ENCODE measurements around the gene OBSCN.

OBSCN gene

DNA sequence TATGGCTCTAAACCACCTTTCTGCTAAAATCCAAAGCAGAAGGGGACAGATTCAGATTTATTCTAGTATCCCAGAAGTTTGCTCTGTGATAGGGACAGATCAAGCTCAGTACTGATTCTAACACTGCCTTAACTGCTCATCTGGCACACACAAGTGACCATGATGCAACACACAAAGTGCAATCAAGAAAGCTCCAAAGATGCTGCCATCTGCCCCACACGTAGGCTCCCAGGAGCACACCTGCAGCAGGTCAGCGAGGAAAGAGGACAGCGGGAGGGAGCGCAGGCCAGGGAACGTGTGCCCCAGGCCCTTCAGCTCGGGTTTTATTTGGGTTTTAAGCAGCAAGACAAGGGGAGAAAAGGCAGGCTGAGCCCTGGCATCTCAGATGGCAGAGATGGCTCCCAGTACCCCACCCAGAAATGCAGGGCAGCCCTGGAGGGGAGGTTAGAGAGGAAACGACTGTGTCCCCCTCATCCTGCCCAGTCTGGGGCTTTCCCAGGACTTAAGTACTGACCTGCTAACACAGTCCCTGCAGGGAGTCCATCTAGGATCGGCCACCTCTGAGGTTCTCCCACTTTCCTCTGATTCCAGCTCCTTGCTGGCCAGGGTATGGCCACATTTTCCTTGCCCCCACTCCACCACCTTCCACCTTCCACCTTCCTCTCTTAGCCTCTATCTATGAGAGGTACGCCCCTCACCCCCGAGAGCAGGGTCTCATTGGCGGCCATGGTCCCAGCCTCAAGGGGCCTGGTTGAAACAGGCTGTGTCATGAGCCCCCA, 197.5 kb downstream of the OBSCN start:
- DNase-seq (ENCODE audit: insufficient read length, low spot score) = no peak
- FAIRE-seq = no peak
- no peak for TF ChIP-seq TAF1 (IDR thresholded peaks at IDR 0.05; ENCODE audit: low read depth, low read length)
- TF ChIP-seq POLR2AphosphoS5 (IDR thresholded peaks at IDR 0.05; ENCODE audit: low read depth, low read length) = no peak
- no peak for TF ChIP-seq PAX5 (IDR thresholded peaks at IDR 0.05; ENCODE audit: insufficient read depth, low read length, severe bottlenecking)
- TF ChIP-seq POLR2A (IDR thresholded peaks at IDR 0.05; ENCODE audit: low read depth, low read length) = no peak
- TF ChIP-seq POU2F2 (IDR thresholded peaks at IDR 0.05; ENCODE audit: low read depth, low read length) = no peak
- no peak for TF ChIP-seq SPI1 (IDR thresholded peaks at IDR 0.05; ENCODE audit: low read depth, low read length)

DNA sequence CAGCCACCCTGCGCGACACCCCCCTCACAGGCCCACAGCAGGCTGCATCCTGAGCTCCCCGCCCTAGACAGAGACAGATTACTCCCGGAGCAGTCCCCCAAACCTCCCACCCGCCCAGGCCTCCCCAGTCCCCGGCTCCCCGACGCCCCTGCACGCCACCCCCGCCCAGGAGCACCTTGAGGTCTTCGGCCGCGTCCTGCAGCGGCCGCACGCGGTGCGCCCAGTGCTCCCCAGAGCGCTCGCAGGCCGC, 198.1 kb downstream of the OBSCN start:
- TF ChIP-seq POU2F2 (IDR thresholded peaks at IDR 0.05; ENCODE audit: low read depth, low read length) (no peak), SPI1 (IDR thresholded peaks at IDR 0.05; ENCODE audit: low read depth, low read length) (no peak), POLR2A (IDR thresholded peaks at IDR 0.05; ENCODE audit: low read depth, low read length) (no peak), TAF1 (IDR thresholded peaks at IDR 0.05; ENCODE audit: low read depth, low read length) (no peak), PAX5 (IDR thresholded peaks at IDR 0.05; ENCODE audit: insufficient read depth, low read length, severe bottlenecking) (no peak), POLR2AphosphoS5 (IDR thresholded peaks at IDR 0.05; ENCODE audit: low read depth, low read length) (no peak)
- no peak for DNase-seq (ENCODE audit: insufficient read length, low spot score)
- no peak for FAIRE-seq

DNA sequence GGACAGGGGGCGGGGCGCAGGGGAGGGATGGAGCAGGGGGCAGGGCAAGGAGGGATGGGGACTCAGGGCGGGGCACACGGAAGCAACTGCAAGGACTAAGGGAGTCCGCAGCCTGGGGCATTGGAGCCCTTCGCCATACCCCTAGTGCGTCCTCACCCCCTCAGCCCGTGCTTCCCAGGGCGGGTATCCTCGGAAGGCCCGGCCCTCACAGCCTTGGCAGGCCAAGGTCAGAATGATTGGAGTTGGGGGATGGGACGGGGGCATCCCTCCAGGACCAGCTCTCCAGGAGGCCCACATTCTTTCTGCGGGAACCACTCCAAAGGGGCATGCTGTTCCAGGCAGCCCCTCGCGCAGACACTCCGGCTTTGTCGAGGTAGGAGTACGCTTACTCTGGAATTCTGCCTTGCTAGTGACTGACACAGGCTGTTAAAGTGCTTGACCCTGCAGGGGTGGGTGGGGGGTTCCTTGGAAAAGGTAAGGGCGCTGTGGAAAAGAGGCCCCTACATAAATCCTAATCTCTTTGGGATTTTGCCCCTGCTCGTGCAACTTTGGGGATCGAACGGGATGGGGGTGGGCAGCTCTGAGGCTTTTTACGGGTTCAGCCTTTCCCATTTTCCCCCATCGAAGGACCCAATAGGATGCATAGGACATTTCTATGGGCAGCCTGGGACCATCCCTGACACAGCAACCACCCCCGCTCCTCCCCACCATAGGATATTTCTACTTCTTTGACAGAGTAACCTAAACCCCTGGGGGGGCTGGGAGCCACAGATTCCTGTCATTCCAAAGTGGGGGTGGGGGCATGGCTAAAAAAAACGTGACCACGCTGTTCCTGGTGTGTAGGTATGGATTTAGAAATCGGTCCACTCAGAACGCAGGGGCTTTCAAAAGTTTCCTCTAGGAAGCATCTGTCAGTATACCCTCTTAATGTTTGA, 199.5 kb downstream of the OBSCN start:
- DNase-seq (ENCODE audit: insufficient read length, low spot score) (no peak), FAIRE-seq (no peak)
- no peak for TF ChIP-seq POLR2AphosphoS5 (IDR thresholded peaks at IDR 0.05; ENCODE audit: low read depth, low read length)
- TF ChIP-seq PAX5 (IDR thresholded peaks at IDR 0.05; ENCODE audit: insufficient read depth, low read length, severe bottlenecking) = no peak
- TF ChIP-seq SPI1 (IDR thresholded peaks at IDR 0.05; ENCODE audit: low read depth, low read length) = no peak
- TF ChIP-seq POLR2A (IDR thresholded peaks at IDR 0.05; ENCODE audit: low read depth, low read length) = no peak
- no peak for TF ChIP-seq POU2F2 (IDR thresholded peaks at IDR 0.05; ENCODE audit: low read depth, low read length)
- no peak for TF ChIP-seq TAF1 (IDR thresholded peaks at IDR 0.05; ENCODE audit: low read depth, low read length)

DNA sequence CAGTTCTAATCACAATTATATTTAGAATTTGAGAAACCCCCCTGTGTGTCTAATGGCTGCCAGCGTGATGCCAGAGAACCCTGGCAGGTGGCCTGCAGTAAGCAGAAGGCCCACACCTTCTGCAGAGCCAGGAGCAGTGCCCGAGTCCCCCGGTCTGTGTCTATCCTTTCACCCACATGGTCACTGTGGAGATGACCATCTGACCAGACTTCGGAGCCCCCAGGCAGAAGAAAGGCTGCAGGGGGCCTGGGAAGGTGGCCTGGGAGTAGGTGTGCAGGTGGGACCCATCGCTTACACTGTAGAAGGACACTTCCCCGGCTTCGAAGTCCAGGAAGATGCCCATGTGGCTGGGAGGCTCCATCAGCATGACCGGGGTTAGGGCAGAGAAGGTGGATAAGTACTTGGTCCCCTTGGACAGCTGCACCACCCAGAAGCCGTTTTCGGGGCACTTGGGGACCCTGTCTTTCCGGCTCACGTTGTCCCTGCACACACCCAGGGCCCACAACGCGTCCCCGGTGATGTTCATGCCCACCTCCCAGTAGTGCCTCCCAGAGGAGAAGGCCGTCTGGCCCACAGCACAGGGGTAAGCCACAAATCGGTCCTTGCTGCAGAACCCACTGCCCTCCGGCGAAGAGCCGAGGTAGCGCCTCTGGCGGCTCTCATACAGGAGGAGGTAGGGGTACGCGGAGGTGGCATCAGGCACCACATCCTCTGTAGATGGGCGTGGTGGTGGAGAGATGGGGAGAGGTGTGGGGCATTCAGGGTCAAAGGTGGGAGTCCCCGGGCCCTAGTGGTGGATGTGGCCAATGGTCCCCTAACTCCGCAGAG, 200.4 kb downstream of the OBSCN start:
- DNase-seq (ENCODE audit: insufficient read length, low spot score) (no peak), FAIRE-seq (no peak)
- TF ChIP-seq POLR2AphosphoS5 (IDR thresholded peaks at IDR 0.05; ENCODE audit: low read depth, low read length) (no peak), TAF1 (IDR thresholded peaks at IDR 0.05; ENCODE audit: low read depth, low read length) (no peak), PAX5 (IDR thresholded peaks at IDR 0.05; ENCODE audit: insufficient read depth, low read length, severe bottlenecking) (no peak), POU2F2 (IDR thresholded peaks at IDR 0.05; ENCODE audit: low read depth, low read length) (no peak), SPI1 (IDR thresholded peaks at IDR 0.05; ENCODE audit: low read depth, low read length) (no peak), POLR2A (IDR thresholded peaks at IDR 0.05; ENCODE audit: low read depth, low read length) (no peak)

DNA sequence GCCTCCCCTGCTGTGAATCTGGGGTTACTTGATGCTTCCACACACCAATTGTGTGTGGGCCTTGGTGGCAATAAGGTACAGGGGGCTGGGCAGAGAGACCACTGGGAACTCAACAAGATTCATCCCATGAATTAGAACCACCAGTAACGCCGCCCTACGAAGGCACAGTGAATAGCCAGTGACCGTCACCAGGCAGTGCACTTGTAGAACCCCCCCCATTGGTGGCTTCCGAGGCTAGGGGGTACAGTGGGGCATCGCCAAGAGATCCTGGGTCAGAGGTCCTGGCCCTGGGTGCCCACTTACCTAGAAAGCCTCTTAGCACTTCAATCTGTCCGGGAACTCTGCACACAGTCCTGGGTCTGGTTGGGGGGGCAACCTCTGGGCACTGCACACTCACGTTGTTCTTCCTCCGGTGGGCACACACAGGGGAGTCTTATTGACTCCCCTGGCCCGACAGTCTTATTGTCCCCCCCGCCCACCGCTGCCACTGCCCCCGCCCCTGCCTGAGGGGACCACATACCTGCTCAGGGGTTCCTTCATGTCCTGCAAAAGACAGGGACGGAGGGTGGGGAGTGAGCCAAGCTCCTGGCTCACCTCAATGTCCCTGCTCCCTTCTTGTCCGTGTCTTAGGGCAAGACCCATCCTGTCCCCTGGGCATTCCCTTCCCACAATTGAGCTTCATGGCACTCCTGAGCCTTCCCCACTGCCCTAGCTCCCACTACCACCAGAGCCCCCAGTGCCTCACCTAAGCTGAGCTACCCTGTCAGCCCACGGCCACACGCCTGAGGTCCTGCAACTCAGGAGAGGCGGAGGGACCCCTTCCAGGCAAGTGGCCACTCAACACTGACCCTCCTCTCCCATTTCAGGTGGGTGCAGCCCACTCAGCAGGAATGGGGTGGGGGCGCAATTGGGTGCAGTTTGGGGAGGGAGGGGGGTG, 201.3 kb downstream of the OBSCN start:
- DNase-seq (ENCODE audit: insufficient read length, low spot score) (no peak), FAIRE-seq (no peak)
- TF ChIP-seq SPI1 (IDR thresholded peaks at IDR 0.05; ENCODE audit: low read depth, low read length) = no peak
- TF ChIP-seq POLR2A (IDR thresholded peaks at IDR 0.05; ENCODE audit: low read depth, low read length) = no peak
- TF ChIP-seq PAX5 (IDR thresholded peaks at IDR 0.05; ENCODE audit: insufficient read depth, low read length, severe bottlenecking) = no peak
- TF ChIP-seq POLR2AphosphoS5 (IDR thresholded peaks at IDR 0.05; ENCODE audit: low read depth, low read length) = no peak
- no peak for TF ChIP-seq TAF1 (IDR thresholded peaks at IDR 0.05; ENCODE audit: low read depth, low read length)
- no peak for TF ChIP-seq POU2F2 (IDR thresholded peaks at IDR 0.05; ENCODE audit: low read depth, low read length)

DNA sequence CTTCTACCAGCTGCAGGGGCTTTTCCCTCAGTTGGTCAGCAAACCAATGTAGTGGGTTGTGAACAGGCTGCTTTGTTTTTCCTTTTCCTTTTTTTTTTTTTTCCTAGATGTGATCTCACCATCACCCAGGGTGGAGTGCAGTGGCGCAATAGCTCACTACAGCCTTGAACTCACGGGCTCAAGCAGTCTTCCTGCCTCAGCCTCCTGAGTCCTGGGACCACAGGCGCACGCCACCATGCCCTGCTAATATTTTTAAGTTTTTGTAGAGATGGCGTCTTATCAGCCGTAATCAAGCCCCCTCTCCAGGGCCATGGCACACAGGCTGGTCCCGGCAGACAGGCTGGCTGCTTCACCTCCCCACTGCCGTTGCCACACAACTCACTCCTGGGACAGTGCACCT, 202.2 kb downstream of the OBSCN start:
- DNase-seq (ENCODE audit: insufficient read length, low spot score) (no peak), FAIRE-seq (no peak)
- TF ChIP-seq POLR2A (IDR thresholded peaks at IDR 0.05; ENCODE audit: low read depth, low read length) (no peak), TAF1 (IDR thresholded peaks at IDR 0.05; ENCODE audit: low read depth, low read length) (no peak), POU2F2 (IDR thresholded peaks at IDR 0.05; ENCODE audit: low read depth, low read length) (no peak)

DNA sequence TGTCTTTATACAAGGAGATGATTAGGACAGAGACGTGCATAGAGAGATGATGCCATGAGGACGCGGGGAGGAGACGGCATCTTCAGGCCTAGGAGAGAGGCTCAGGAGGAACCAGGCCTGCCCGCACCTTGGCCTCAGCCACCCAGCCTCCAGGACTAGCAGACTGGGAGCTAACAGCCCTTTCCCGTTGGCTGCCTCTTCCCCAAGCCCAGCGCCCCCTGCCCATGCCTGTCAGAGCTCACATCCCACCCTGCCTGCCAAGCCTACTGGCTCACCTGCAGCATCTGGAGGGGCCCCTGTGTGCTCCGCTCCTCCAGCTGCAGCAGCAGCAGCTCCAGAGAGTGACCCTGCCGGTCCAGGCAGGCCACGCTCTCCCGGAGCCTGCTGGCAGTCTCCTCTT, 202.8 kb downstream of the OBSCN start:
- TF ChIP-seq POLR2A (IDR thresholded peaks at IDR 0.05; ENCODE audit: low read depth, low read length) (no peak), SPI1 (IDR thresholded peaks at IDR 0.05; ENCODE audit: low read depth, low read length) (no peak), TAF1 (IDR thresholded peaks at IDR 0.05; ENCODE audit: low read depth, low read length) (no peak), POLR2AphosphoS5 (IDR thresholded peaks at IDR 0.05; ENCODE audit: low read depth, low read length) (no peak), PAX5 (IDR thresholded peaks at IDR 0.05; ENCODE audit: insufficient read depth, low read length, severe bottlenecking) (no peak), POU2F2 (IDR thresholded peaks at IDR 0.05; ENCODE audit: low read depth, low read length) (no peak)
- FAIRE-seq (no peak), DNase-seq (ENCODE audit: insufficient read length, low spot score) (no peak)

DNA sequence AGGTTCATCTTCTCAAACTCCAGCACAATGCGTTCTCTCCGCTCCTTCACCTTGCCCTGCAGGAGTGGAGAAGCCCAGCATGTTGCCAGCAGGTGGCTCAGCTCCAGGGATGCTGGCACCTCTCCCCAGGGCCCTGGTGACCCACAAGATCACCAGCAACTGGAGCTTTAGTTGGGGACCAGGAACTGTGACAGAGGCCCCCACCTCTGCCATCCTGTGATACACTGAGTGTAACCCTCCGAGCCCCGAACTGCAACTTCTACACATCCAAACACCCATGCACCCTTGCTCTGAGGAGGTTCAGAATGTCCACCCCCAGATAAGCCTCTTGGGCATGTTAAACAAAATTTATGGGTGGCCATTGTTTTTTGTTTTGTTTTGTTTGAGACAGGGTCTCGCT, 203.3 kb downstream of the OBSCN start:
- TF ChIP-seq PAX5 (IDR thresholded peaks at IDR 0.05; ENCODE audit: insufficient read depth, low read length, severe bottlenecking) (no peak), SPI1 (IDR thresholded peaks at IDR 0.05; ENCODE audit: low read depth, low read length) (no peak), TAF1 (IDR thresholded peaks at IDR 0.05; ENCODE audit: low read depth, low read length) (no peak), POLR2AphosphoS5 (IDR thresholded peaks at IDR 0.05; ENCODE audit: low read depth, low read length) (no peak), POU2F2 (IDR thresholded peaks at IDR 0.05; ENCODE audit: low read depth, low read length) (no peak), POLR2A (IDR thresholded peaks at IDR 0.05; ENCODE audit: low read depth, low read length) (no peak)
- FAIRE-seq = no peak
- no peak for DNase-seq (ENCODE audit: insufficient read length, low spot score)

All from GM12891 (cell line).